GM12878 (cell line): ENCODE results near the gene RNU6-9. TPM values are rescaled to one million over a fixed set of nuclear protein-coding genes. Genes with fewer than 3 reads are reported as not detected.
A peak's percentile ranks its signal among the peaks of the same experiment; 100 is the strongest.

Experiments
- ATAC-seq: fragments of 200-7000 bp; cut with Tn5 transposase; 3 replicates; pipeline ENCODE4 v1.9.1; 2020; ENCODE audit warnings: mild to moderate bottlenecking, moderate library complexity
- BruUV-seq: library from RNA; stranded (reverse); fragments of 400-500 nt; replicated peaks from 2 replicates; lab custom pipeline; 2021; lab: Mats Ljungman, UMichigan
- CTCF ChIA-PET: fragments of 300-600 bp; sonication (Branson Sonifier 250); formaldehyde crosslinking; extraction: SDS; loops from one replicate; lab custom pipeline; 2021; ENCODE audit warnings: inconsistent platforms; lab: Yijun Ruan, JAX
- POLR2A ChIA-PET: fragments of 350-600 bp; formaldehyde crosslinking; extraction: SDS; loops from one replicate; lab custom pipeline; 2021; ENCODE audit warnings: inconsistent platforms; lab: Charles Lee
- RAD21 ChIA-PET: fragments of 300-600 bp; sonication (Branson Sonifier 250); formaldehyde crosslinking; loops from one replicate; lab custom pipeline; 2023; ENCODE audit warnings: antibody characterized with exemption; ENCODE audit not compliant: unreplicated experiment; lab: Charles Lee
- SMC1A ChIA-PET: fragments of 300-600 bp; sonication (Branson Sonifier 250); formaldehyde crosslinking; loops from one replicate; lab custom pipeline; 2023; ENCODE audit not compliant: unreplicated experiment, uncharacterized antibody; lab: Charles Lee
- DNase-seq: peaks from one replicate; pipeline ENCODE4 v3.0.0-alpha.2; 2011; ENCODE audit warnings: low read depth, low spot score
- FAIRE-seq: peaks from 3 replicates; lab custom pipeline; 2011; peaks lifted over from hg19 to GRCh38; lab: Jason Lieb, UNC
- H2AFZ ChIP-seq: 2 replicates; pipeline ENCODE4 v1.6.0; 2011; ENCODE audit warnings: low read depth, low read length, control low read depth; ENCODE audit not compliant: control insufficient read depth
- H3K27ac ChIP-seq: 2 replicates; pipeline ENCODE4 v1.5.1; 2011; ENCODE audit warnings: control low read depth; ENCODE audit not compliant: control insufficient read depth, insufficient read depth
- H3K27me3 ChIP-seq, 2 experiments: replicated peaks in 1 of 2; 2 replicates each; pipeline versions ENCODE4 v1.6.0 to v1.6.1; 2011; ENCODE audit warnings: low read length in 1 of 2; ENCODE audit not compliant: control insufficient read depth in 2 of 2, insufficient read depth in 2 of 2
- H3K36me3 ChIP-seq, 2 experiments: 2 replicates each; pipeline ENCODE4 v1.5.1; 2011; ENCODE audit warnings: low read length in 1 of 2; ENCODE audit not compliant: control insufficient read depth in 2 of 2, insufficient read depth in 2 of 2
- H3K4me1 ChIP-seq: 2 replicates; pipeline ENCODE4 v1.6.1; 2011; ENCODE audit warnings: mild to moderate bottlenecking, low read length, moderate library complexity, mixed read lengths; ENCODE audit not compliant: control insufficient read depth, insufficient read depth
- H3K4me2 ChIP-seq: 2 replicates; pipeline ENCODE4 v1.6.0; 2011; ENCODE audit warnings: control low read depth; ENCODE audit not compliant: control insufficient read depth, insufficient read depth
- H3K4me3 ChIP-seq: fragments of 200-600 bp; sonication (generic); 2 replicates; pipeline ENCODE4 v1.5.1; 2016
- H3K79me2 ChIP-seq: 2 replicates; pipeline ENCODE4 v1.6.0; 2011; ENCODE audit warnings: low read length; ENCODE audit not compliant: control insufficient read depth, insufficient read depth
- H3K9ac ChIP-seq: 2 replicates; pipeline ENCODE4 v1.8.0; 2011; ENCODE audit warnings: low read length, control low read depth, mixed read lengths; ENCODE audit not compliant: control insufficient read depth, insufficient read depth
- H3K9me3 ChIP-seq: replicated peaks from 3 replicates; pipeline ENCODE4 v1.5.1; 2011; ENCODE audit warnings: mild to moderate bottlenecking, low read length; ENCODE audit not compliant: control insufficient read depth, insufficient read depth
- H4K20me1 ChIP-seq: 2 replicates; pipeline ENCODE4 v1.6.0; 2011; ENCODE audit not compliant: control insufficient read depth, insufficient read depth
- DPF2 ChIP-seq: fragments of 450-650 bp; IDR thresholded peaks from 2 replicates; pipeline ENCODE4 v1.6.1; 2017; ENCODE audit warnings: mild to moderate bottlenecking
- GABPA ChIP-seq: IDR thresholded peaks from 2 replicates; pipeline ENCODE4 v1.6.1; 2014; ENCODE audit warnings: antibody characterized with exemption, low read depth, mild to moderate bottlenecking, inconsistent platforms
- TCF12 ChIP-seq: IDR thresholded peaks from 2 replicates; pipeline ENCODE4 v1.6.1; 2011; ENCODE audit warnings: low read depth, mild to moderate bottlenecking, low read length
- ZNF217 ChIP-seq: fragments of 450-650 bp; IDR thresholded peaks from 2 replicates; pipeline ENCODE4 v1.6.1; 2017; ENCODE audit warnings: antibody characterized with exemption, mild to moderate bottlenecking
- whole genome bisulfite sequencing: methylation state at CpG from one replicate; pipeline ENCODE4 v1.1.6; 2016; ENCODE audit warnings: low lambda C conversion rate; ENCODE audit not compliant: insufficient replicate concordance, insufficient coverage; ENCODE audit errors: missing lambda C conversion rate; 5-methylcytosine and 5-hydroxymethylcytosine counted together
- in situ Hi-C: fragments of 300-500 bp; cut with MboI; formaldehyde crosslinking; loops from 9 replicates; pipeline ENCODE4 v1.14.3; 2018; ENCODE audit warnings: mixed read lengths
- intact Hi-C: fragments of 100-400 bp; cut with micrococcal nuclease; formaldehyde crosslinking; loops from one replicate; pipeline ENCODE4 v1.14.2; 2022; ENCODE audit not compliant: unreplicated experiment
- polyA plus RNA-seq, 11 experiments: library from polyadenylated mRNA; depleted of rRNA in 4 of 11; unstranded in 6 of 11; stranded (reverse) in 5 of 11; fragments of >200 nt; fragmentation: Nextera tagmentation in 4 of 11; fragmentation: Illumina TruSeq in 1 of 11; extraction: Ambion mirVana in 4 of 11; extraction: Trizol in 1 of 11; gene quantifications; 1 replicate in 1 of 11; 2 replicates in 10 of 11; pipeline versions ENCODE4 v1.2.1 to v1.2.3, GENCODE V29; 2011 to 2016; ENCODE audit warnings: inconsistent platforms in 2 of 11, missing spikeins in 2 of 11, low read depth in 1 of 11
- total RNA-seq, 4 experiments: library from RNA; depleted of rRNA in 3 of 4; stranded (reverse); fragments of >200 nt in 3 of 4; fragmentation: Illumina TruSeq in 1 of 4; extraction: Trizol in 1 of 4; gene quantifications; 2 replicates each; pipeline versions ENCODE4 v1.2.1 to v1.2.3, GENCODE V29; 2013 to 2021
- TF ChIP-seq, protein P1 (sequence below): IDR thresholded peaks from 2 replicates; pipeline ENCODE4 v1.6.1; 2012; ENCODE audit warnings: mild to moderate bottlenecking, low read depth, low read length

RNU6-9 gene
- total and polyA plus RNA-seq, 10 of the 15 experiments (the other 5 are each of a cell fraction or from before 2014, with no cell fraction given) = not detected

DNA sequence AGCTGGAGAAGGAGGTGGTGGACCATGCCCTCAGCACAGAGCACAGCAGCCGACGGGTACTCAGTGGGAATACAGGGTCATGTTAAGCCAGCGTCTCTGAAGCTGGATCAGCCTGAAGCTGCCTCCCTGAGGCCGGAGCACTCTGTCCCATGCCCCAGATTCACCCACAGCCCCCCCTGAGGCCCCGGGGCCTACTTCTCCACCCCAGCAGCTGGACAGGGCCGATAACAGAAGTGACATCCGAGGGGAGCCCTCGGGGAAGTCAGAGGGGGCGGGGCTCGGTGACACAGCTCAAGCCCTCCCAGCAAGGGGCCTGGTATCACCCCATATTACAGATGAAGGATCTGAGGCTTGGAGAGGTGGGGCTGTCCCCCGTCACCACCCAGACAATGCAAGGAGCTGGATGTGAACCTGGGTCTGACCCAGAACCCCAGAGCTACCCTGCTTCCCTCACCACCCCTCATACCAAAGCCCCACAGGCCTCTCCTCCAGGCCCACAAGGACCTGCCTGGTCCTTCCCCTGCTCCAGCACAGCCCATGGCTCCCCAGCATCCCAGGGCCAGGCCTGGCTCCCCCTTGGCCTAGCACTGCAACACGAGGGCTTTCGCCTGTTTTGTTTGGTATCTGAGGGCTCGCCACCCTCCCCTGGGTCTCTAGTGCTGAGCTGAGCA, 14.0 kb downstream of the RNU6-9 start:
- 22% methylated on average over 14 of the region's 14 CpGs for WGBS
- peaks cover 13% of the 10 kb centered on the region for H3K79me2 ChIP-seq
- in situ Hi-C loops (no loop called here), intact Hi-C loops (no loop called here)
- no peaks in the 10 kb centered on the region; a peak in 1 of 4 replicates for H3K36me3 ChIP-seq
- ATAC-seq (peak; percentile 67), DNase-seq (no peak), FAIRE-seq (no peak)
- ChIA-PET CTCF (interaction anchor here (0.9 to 4.2 kb wide), 5 partner anchors 9 to 138 kb away, joined by 3 to 40 read pairs (median 4); partner anchors contain the start of genes KISS1R, MED16 and RNU6-9), RAD21 (interaction anchor here (0.9 to 4.4 kb wide), 5 partner anchors 12 to 77 kb away, joined by 3 to 30 read pairs (median 18); partner anchors contain the start of genes MED16, RNU6-9 and WDR18), POLR2A (interaction anchor here (0.6 to 3.9 kb wide), 5 partner anchors 12 to 362 kb away, joined by 3 to 27 read pairs (median 4); partner anchors contain the start of genes CIRBP, MED16, PTBP1 and RNU6-9), SMC1A (interaction anchor here (1.1 to 2.4 kb wide), 7 partner anchors 9 to 137 kb away, joined by 3 to 15 read pairs (median 8); partner anchors contain the start of genes MED16, RNU6-9 and WDR18)
- H3K9me3 ChIP-seq = no peaks in the 10 kb centered on the region
- no peaks in the 10 kb centered on the region for H3K27me3 ChIP-seq
- H3K4me1 ChIP-seq = peaks cover 40% of the 10 kb centered on the region
- H3K4me3 ChIP-seq = no peak overlapping the region
- H3K27ac ChIP-seq = peak overlapping the region; percentile 56; the same call in 1 of the 2 replicates
- BruUV-seq = no TSS peak
- H4K20me1 ChIP-seq = no peaks in the 10 kb centered on the region
- H2AFZ ChIP-seq = no peak overlapping the region
- H3K4me2 ChIP-seq = peak overlapping the region; percentile 36
- peak; percentile 43; the same call in 1 of the 2 replicates for TF ChIP-seq ZNF217
- TF ChIP-seq GABPA = no peak
- peak; percentile 62; the same call in 1 of the 2 replicates for TF ChIP-seq TCF12
- TF ChIP-seq, protein P1, sequence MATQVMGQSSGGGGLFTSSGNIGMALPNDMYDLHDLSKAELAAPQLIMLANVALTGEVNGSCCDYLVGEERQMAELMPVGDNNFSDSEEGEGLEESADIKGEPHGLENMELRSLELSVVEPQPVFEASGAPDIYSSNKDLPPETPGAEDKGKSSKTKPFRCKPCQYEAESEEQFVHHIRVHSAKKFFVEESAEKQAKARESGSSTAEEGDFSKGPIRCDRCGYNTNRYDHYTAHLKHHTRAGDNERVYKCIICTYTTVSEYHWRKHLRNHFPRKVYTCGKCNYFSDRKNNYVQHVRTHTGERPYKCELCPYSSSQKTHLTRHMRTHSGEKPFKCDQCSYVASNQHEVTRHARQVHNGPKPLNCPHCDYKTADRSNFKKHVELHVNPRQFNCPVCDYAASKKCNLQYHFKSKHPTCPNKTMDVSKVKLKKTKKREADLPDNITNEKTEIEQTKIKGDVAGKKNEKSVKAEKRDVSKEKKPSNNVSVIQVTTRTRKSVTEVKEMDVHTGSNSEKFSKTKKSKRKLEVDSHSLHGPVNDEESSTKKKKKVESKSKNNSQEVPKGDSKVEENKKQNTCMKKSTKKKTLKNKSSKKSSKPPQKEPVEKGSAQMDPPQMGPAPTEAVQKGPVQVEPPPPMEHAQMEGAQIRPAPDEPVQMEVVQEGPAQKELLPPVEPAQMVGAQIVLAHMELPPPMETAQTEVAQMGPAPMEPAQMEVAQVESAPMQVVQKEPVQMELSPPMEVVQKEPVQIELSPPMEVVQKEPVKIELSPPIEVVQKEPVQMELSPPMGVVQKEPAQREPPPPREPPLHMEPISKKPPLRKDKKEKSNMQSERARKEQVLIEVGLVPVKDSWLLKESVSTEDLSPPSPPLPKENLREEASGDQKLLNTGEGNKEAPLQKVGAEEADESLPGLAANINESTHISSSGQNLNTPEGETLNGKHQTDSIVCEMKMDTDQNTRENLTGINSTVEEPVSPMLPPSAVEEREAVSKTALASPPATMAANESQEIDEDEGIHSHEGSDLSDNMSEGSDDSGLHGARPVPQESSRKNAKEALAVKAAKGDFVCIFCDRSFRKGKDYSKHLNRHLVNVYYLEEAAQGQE = peak; percentile 53; the same call in 1 of the 2 replicates
- 0 out of 2 replicates have a peak, but pooled peaks have one; percentile 23 for TF ChIP-seq DPF2
- peak overlapping the region; percentile 44; the same call in 1 of the 2 replicates for H3K9ac ChIP-seq
